WERI-Rb-1 (cell line): ENCODE measurements around the gene SNX25.

Source experiments
- DNase-seq: peaks from one replicate; pipeline ENCODE4 v3.0.0-alpha.2; 2020
- H3K27ac ChIP-seq: fragments of 250-450 bp; sonication (Bioruptor Pico); 2 replicates; pipeline ENCODE4 v1.5.1; 2020; ENCODE audit warnings: mild to moderate bottlenecking, moderate library complexity
- H3K27me3 ChIP-seq: fragments of 250-450 bp; sonication (Bioruptor Pico); 2 replicates; pipeline ENCODE4 v1.5.1; 2021; ENCODE audit warnings: mild to moderate bottlenecking, low read depth, moderate library complexity; ENCODE audit not compliant: insufficient read depth, severe bottlenecking
- H3K36me3 ChIP-seq: fragments of 250-450 bp; sonication (Bioruptor Pico); 2 replicates; pipeline ENCODE4 v1.5.1; 2020; ENCODE audit warnings: mild to moderate bottlenecking, moderate library complexity
- H3K4me3 ChIP-seq: 2 replicates; pipeline ENCODE4 v1.5.1; 2011; ENCODE audit warnings: low read depth, mild to moderate bottlenecking, control low read depth, low read length
- H3K9me3 ChIP-seq: fragments of 250-450 bp; sonication (Bioruptor Pico); 2 replicates; pipeline ENCODE4 v1.5.1; 2021; ENCODE audit warnings: mild to moderate bottlenecking, moderate library complexity; ENCODE audit not compliant: severe bottlenecking
- TF ChIP-seq, protein P1 (sequence below): IDR thresholded peaks from 2 replicates; pipeline ENCODE4 v1.5.1; 2011; ENCODE audit warnings: low read depth, mild to moderate bottlenecking, control low read depth, inconsistent platforms, low read length

Gene SNX25

DNA sequence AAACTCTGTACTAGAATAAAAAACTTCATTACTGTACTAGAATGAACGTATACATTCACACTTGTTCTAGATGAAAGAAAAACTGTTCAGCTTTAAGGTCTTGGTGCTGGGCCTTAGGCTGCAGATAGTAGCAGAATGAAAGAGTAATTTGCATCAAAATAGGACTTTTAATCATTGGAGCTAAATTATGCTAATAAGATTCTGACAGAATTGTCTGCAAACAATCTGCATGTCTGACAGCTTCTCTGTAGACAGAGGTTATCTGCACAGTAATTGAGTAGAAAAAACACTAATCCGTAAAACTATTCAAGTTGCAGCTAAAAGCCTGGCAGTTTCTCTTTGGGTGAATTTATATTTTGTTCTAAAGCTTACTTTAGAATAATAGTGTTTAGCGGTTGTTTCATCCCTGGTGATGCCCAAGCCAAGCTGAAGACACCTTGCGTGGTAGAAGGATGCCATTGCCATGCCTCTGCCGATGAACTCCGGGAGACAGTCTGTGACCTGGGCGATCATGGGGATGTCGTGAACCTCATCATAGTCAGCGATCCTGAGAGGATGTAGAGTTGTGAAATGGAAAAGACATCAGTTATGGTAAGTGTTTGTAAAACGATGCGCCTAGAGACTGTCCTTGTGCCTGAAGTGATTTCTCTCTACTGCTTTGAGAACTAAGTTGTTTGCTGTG, 161.0 kb downstream of the SNX25 start:
- Histone ChIP-seq H3K27ac (no peak overlapping the region), H3K27me3 (no peaks in the 10 kb centered on the region), H3K36me3 (no peaks in the 10 kb centered on the region), H3K4me3 (no peak overlapping the region), H3K9me3 (no peaks in the 10 kb centered on the region)
- DNase-seq = no peak
- TF ChIP-seq, protein P1, sequence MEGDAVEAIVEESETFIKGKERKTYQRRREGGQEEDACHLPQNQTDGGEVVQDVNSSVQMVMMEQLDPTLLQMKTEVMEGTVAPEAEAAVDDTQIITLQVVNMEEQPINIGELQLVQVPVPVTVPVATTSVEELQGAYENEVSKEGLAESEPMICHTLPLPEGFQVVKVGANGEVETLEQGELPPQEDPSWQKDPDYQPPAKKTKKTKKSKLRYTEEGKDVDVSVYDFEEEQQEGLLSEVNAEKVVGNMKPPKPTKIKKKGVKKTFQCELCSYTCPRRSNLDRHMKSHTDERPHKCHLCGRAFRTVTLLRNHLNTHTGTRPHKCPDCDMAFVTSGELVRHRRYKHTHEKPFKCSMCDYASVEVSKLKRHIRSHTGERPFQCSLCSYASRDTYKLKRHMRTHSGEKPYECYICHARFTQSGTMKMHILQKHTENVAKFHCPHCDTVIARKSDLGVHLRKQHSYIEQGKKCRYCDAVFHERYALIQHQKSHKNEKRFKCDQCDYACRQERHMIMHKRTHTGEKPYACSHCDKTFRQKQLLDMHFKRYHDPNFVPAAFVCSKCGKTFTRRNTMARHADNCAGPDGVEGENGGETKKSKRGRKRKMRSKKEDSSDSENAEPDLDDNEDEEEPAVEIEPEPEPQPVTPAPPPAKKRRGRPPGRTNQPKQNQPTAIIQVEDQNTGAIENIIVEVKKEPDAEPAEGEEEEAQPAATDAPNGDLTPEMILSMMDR = no peak

DNA sequence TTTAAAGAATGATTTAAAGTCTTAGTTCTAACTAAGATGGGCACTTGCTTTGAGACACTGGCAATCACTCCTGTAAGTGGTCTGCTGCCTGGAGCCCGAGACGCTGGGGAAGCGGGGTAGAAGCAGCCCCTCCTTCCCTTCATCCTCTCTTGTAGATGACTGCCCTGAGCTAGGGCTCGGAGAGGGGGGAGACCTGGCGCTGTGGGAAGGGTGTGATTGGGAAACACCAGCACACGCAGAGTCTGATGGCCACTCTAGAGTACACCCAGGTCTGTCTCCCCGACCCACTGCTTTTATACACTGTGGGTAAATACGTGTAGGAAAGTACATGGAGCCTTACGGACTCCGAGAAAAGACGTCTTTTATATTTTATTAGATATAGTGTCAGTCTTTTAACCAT, 162.3 kb downstream of the SNX25 start:
- H3K4me3 ChIP-seq = no peak overlapping the region
- H3K27me3 ChIP-seq = no peaks in the 10 kb centered on the region
- H3K27ac ChIP-seq = no peak overlapping the region
- no peak for DNase-seq
- H3K9me3 ChIP-seq = no peaks in the 10 kb centered on the region
- no peaks in the 10 kb centered on the region for H3K36me3 ChIP-seq
- TF ChIP-seq, protein P1 = no peak

DNA sequence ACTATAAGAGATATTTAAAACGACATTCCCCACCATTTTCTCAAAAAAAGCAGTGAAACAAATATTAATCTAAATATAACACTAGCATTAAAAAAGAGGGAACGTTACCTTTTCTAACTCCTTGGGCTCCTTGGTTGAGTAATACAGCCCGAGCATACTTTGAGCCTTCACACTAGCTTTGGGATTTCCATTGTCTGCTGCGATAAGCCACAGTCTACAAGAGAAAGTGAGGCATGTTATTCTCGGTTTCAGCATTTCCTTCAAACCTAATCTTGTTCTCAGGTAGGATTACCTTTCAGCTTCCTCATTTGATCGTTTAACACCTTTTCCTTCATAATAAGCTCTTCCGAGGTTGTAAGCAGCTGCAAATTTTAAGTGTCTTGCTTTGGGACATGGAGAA, 164.6 kb downstream of the SNX25 start:
- no peaks in the 10 kb centered on the region for H3K27me3 ChIP-seq
- H3K9me3 ChIP-seq = no peaks in the 10 kb centered on the region
- no peaks in the 10 kb centered on the region for H3K36me3 ChIP-seq
- no peak for DNase-seq
- TF ChIP-seq, protein P1 = no peak
- no peak overlapping the region for H3K4me3 ChIP-seq
- H3K27ac ChIP-seq = no peak overlapping the region

DNA sequence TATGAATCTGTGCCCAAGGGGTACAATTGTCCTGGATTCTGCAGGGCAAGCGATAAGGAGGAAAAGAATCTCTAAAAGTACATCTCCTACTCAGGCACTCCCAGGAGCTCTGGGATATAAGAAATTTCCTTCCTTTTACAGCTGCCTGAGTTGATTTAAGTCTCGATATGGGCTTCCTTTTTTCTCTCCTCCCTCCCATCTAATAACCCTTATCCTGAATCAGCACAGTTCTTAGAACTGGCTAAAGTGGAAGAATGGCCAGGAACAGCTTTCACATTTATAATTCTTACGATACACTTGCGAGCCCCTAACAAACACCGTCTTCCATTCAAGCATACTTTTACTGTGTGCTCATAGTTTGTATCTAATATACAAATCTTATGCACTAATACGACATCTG, 165.2 kb downstream of the SNX25 start:
- TF ChIP-seq, protein P1 = no peak
- Histone ChIP-seq H3K36me3 (no peaks in the 10 kb centered on the region), H3K27me3 (no peaks in the 10 kb centered on the region), H3K4me3 (no peak overlapping the region), H3K27ac (no peak overlapping the region), H3K9me3 (no peaks in the 10 kb centered on the region)
- DNase-seq = no peak

DNA sequence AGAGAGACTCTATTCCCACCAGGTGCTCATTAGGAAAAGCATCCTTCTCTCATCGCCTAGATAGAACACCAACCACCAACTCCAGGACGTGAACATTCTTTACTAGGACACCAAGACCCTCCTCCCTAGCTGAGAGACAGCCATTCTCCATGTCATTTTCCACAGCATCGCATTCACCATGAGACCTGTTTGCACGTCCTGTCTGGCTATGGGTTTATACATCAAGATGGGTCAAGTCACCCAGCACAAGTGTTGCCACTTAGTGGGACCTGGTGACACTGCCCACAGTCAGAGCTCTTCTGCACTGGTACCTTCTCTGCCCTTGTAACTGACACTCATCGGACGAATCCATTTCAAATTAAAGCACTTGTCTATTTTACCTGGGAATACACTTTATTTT, 168.9 kb downstream of the SNX25 start:
- no peaks in the 10 kb centered on the region for H3K27me3 ChIP-seq
- TF ChIP-seq, protein P1 = no peak
- peaks cover 7% of the 10 kb centered on the region for H3K9me3 ChIP-seq
- no peaks in the 10 kb centered on the region for H3K36me3 ChIP-seq
- H3K4me3 ChIP-seq = no peak overlapping the region
- no peak for DNase-seq
- no peak overlapping the region for H3K27ac ChIP-seq
